Measurements from ENCODE around the gene TMCO6. TPM values are rescaled to one million over a fixed set of nuclear protein-coding genes. Genes with fewer than 3 reads are reported as not detected.

Gene TMCO6
- total and polyA plus RNA-seq, 2 of the 4 experiments (the other 2 are of a cell fraction): 6.6 to 10.6 TPM

DNA sequence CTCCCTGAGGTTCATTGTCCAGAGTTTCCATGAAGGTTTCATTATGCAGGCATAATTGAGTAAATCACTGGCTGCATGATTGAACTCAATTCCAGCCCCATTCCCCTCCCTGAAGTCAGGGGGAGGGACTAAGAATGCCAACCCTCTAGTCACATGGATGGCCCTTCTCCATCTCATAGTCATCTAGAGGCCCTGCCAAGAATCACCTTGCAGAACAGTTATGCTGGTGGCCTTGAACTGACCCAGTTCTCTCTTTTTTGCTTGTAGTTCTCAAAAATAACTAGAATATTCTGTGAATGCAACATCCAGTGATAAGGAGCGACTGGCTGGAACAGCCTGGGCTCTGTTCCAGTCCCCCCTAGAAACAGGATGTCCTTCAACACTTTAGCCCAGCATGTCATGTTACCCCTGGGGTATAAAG is 42.9 kb upstream of the TMCO6 start:
- Histone ChIP-seq H2BK120ac (ENCODE audit: low read depth, low read length) (no peak overlapping the region), H3K4me3 (ENCODE audit: insufficient read depth, low read depth, low read length) (no peak overlapping the region), H2AFZ (replicated peaks; ENCODE audit: low read length, poor library complexity) (no peak overlapping the region), H3K56ac (ENCODE audit: extremely low read depth, insufficient read depth, low read length) (no peak overlapping the region), H3K27ac (ENCODE audit: insufficient read depth, low read length) (no peak overlapping the region), H2BK5ac (ENCODE audit: low read depth, low read length, poor library complexity, severe bottlenecking) (no peak overlapping the region), H4K8ac (ENCODE audit: low read depth in 2 of 2, low read length in 2 of 2) (no peak overlapping the region), H3K4ac (ENCODE audit: low read depth, low read length) (no peak overlapping the region), H3K18ac (ENCODE audit: low read depth, low read length) (no peak overlapping the region), H3K23ac (ENCODE audit: low read depth, low read length) (no peak overlapping the region), H3K79me1 (ENCODE audit: low read depth in 1 of 2, low read length in 2 of 2) (no peaks in the 10 kb centered on the region), H3K27me3 (ENCODE audit: control insufficient read depth, insufficient read depth, low read length) (peaks cover 2% of the 10 kb centered on the region), H3K9me3 (ENCODE audit: control insufficient read depth, insufficient read depth, low read length) (no peaks in the 10 kb centered on the region), H4K91ac (ENCODE audit: insufficient read depth, low read depth, low read length) (no peak overlapping the region), H3K36me3 (ENCODE audit: control insufficient read depth, insufficient read depth, low read length) (no peaks in the 10 kb centered on the region), H3K9ac (ENCODE audit: low read depth, low read length) (no peak overlapping the region), H3K4me1 (ENCODE audit: control insufficient read depth, insufficient read depth, low read length) (peaks cover 6% of the 10 kb centered on the region), H2AK9ac (replicated peaks; ENCODE audit: low read depth, low read length, poor library complexity) (no peak overlapping the region), H3K9me1 (ENCODE audit: insufficient read depth, low read length) (no peaks in the 10 kb centered on the region), H2BK15ac (ENCODE audit: low read depth, low read length) (no peak overlapping the region), H4K20me1 (ENCODE audit: insufficient read depth, low read length) (no peaks in the 10 kb centered on the region), H2BK20ac (ENCODE audit: low read depth, low read length) (no peak overlapping the region), H3K4me2 (ENCODE audit: low read depth, low read length) (no peak overlapping the region), H2AK5ac (ENCODE audit: low read depth, low read length) (no peak overlapping the region), H3K14ac (replicated peaks; ENCODE audit: low read depth, low read length) (no peak overlapping the region), H4K5ac (ENCODE audit: low read depth, low read length) (no peak overlapping the region)
- CTCF ChIA-PET: no interaction called here
- in situ Hi-C loops (cut with MboI; ENCODE audit: low sequenced_read_pairs) (no loop called here), dilution Hi-C loops (cut with HindIII; ENCODE audit: low sequenced_read_pairs, unreplicated experiment) (no loop called here), intact Hi-C loops (cut with micrococcal nuclease) (no loop called here)
- TF ChIP-seq RCOR1 (IDR thresholded peaks at IDR 0.05; ENCODE audit: insufficient replicate concordance, low read length) (no peak), CEBPB (IDR thresholded peaks at IDR 0.05; ENCODE audit: low read depth, low read length) (no peak), NFE2L2 (IDR thresholded peaks at IDR 0.05; ENCODE audit: low read depth, low read length) (no peak)
- DNase-seq (no peak), ATAC-seq (ENCODE audit: low read depth) (no peak)
- POLR2A ChIA-PET (ENCODE audit: unreplicated experiment): no interaction called here
- no TSS peak for BruUV-seq (replicated peaks)
- WGBS, 2 experiments (ENCODE audit: extremely low coverage in 2 of 2, insufficient read length in 1 of 2): no CpG with 5 or more reads among the region's 1 CpG

Measured in IMR-90 (cell line).